Adrenal gland (tissue), 12 donors: Measurements from ENCODE around the gene SLC15A5. TPM values are rescaled to one million over a fixed set of nuclear protein-coding genes. Genes with fewer than 3 reads are reported as not detected.

Experiments used
- DNase-seq, 7 donors: peaks; one replicate each; pipeline ENCODE4 v3.0.0-alpha.2; 2019 to 2020
- H3K27ac ChIP-seq, 5 donors: fragments of 200-600 bp; sonication (generic) in 4 of 5; 1 replicate in 3 of 5; 2 replicates in 2 of 5; pipeline versions ENCODE4 v1.5.1 to v1.8.0; 2016 to 2020; ENCODE audit warnings: mild to moderate bottlenecking in 1 of 5
- H3K27me3 ChIP-seq: fragments of 200-600 bp; 2 replicates; pipeline ENCODE4 v1.8.0; 2021
- H3K36me3 ChIP-seq, 2 donors: fragments of 200-600 bp; replicated peaks in 1 of 2; 1 replicate in 1 of 2; 2 replicates in 1 of 2; pipeline versions ENCODE4 v1.5.1 to v1.8.0; 2018 to 2022
- H3K4me1 ChIP-seq, 2 donors: fragments of 200-600 bp; replicated peaks in 1 of 2; 1 replicate in 1 of 2; 2 replicates in 1 of 2; pipeline versions ENCODE4 v1.5.1 to v1.8.0; 2018 to 2021
- H3K4me3 ChIP-seq, 4 donors: fragments of 200-600 bp; sonication (generic) in 3 of 4; one replicate each; pipeline ENCODE4 v1.5.1; 2016 to 2018
- H3K9me3 ChIP-seq, 3 donors: fragments of 200-600 bp; sonication (generic) in 1 of 3; replicated peaks in 1 of 3; 1 replicate in 2 of 3; 2 replicates in 1 of 3; pipeline versions ENCODE4 v1.5.1 to v1.8.0; 2016 to 2021
- POLR2A ChIP-seq, 2 donors: fragments of 450-650 bp; IDR thresholded peaks; one replicate each; pipeline ENCODE4 v1.6.1; 2017; ENCODE audit warnings: antibody characterized with exemption in 2 of 2, mild to moderate bottlenecking in 2 of 2, moderate library complexity in 1 of 2
- WGBS, 4 donors: extraction: QIAGEN DNeasy Blood & Tissue Kit in 2 of 4; methylation state at CpG; one replicate each; pipeline versions ENCODE4 v1.1.5 to v1.1.7; 2013 to 2017; 5-methylcytosine and 5-hydroxymethylcytosine counted together
- intact Hi-C, 2 donors: fragments of 100-400 bp; cut with DNase I; formaldehyde crosslinking; loops; one replicate each; pipeline versions ENCODE4 v1.14.1 to v1.15.0; 2022 to 2023
- polyA plus RNA-seq, 3 donors: library from polyadenylated mRNA; stranded (reverse); fragments of 200-250 nt in 2 of 3; fragments of 350-450 nt in 1 of 3; fragmentation: Illumina TruSeq in 1 of 3; extraction: RNeasy Lipid Tissue Mini Kit (QIAGEN cat#74804) in 1 of 3; gene quantifications; one replicate each; pipeline ENCODE4 v1.2.3, GENCODE V29; 2013 to 2014
- total RNA-seq, 9 donors: library from RNA; depleted of rRNA in 4 of 9; stranded (reverse); fragments of >200 nt in 4 of 9; fragments of 120-200 nt in 1 of 9; fragmentation: NEBNext Ultra II Directional in 1 of 9; extraction: Animal tissue kit (Norgen Biotek cat#: 25700) in 1 of 9; gene quantifications; one replicate each; pipeline versions ENCODE4 v1.1.0 to v1.2.4, GENCODE V29; 2013 to 2023
- TF ChIP-seq, protein P1 (sequence below), 6 experiments: fragments of 450-650 bp in 4 of 6; fragments of 200-600 bp in 2 of 6; sonication (generic) in 1 of 6; IDR thresholded peaks; 1 replicate in 5 of 6; 2 replicates in 1 of 6; pipeline versions ENCODE4 v1.5.1 to v1.8.0; 2016 to 2021; ENCODE audit warnings: antibody characterized with exemption in 6 of 6, mild to moderate bottlenecking in 2 of 6, moderate library complexity in 1 of 6
- donor health status: healthy with polysubstance abuse.
- donor health status: Bipolar disorder and iron deficiency.
- donor health status: DM: yes; HTN: yes; CAD: no.
- donor health status: DM: no; HTN: no; CAD: no.
- donor health status: DM: no; HTN: no; CAD: no.
- donor health status: DM: yes; HTN: yes; CAD: no.

Gene SLC15A5
- total and polyA plus RNA-seq, 12 donors, result not detected

DNA sequence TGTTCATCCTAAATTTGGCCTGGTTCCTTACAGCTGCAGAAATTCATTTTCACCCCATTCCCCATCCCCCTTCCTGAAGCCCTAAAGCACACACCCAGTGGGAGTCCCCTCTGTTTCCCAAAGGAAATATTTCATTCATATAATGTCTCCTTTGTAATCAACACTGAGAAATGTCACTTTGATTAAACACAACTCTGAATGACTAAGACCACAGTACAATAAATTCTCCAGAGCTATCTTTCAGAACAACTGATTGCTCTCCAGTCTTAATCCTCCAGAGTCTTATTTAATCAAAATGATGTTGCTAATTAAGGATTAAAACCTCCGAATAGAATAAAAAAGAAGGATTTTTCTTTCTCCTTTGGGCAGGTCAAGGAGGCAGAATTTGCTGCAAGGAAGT is 6.4 kb downstream of the SLC15A5 start:
- no peaks in the 10 kb centered on the region for H3K9me3 ChIP-seq
- no peak for DNase-seq
- no peak overlapping the region for H3K4me3 ChIP-seq
- no peak overlapping the region for H3K27ac ChIP-seq
- no peaks in the 10 kb centered on the region for H3K27me3 ChIP-seq
- no peaks in the 10 kb centered on the region for H3K4me1 ChIP-seq
- WGBS, 4 donors, result 12 to 27% (median 17%) methylated on average over 1 of the region's 1 CpG
- no peak for TF ChIP-seq POLR2A (IDR thresholded peaks at IDR 0.05)
- TF ChIP-seq, protein P1, sequence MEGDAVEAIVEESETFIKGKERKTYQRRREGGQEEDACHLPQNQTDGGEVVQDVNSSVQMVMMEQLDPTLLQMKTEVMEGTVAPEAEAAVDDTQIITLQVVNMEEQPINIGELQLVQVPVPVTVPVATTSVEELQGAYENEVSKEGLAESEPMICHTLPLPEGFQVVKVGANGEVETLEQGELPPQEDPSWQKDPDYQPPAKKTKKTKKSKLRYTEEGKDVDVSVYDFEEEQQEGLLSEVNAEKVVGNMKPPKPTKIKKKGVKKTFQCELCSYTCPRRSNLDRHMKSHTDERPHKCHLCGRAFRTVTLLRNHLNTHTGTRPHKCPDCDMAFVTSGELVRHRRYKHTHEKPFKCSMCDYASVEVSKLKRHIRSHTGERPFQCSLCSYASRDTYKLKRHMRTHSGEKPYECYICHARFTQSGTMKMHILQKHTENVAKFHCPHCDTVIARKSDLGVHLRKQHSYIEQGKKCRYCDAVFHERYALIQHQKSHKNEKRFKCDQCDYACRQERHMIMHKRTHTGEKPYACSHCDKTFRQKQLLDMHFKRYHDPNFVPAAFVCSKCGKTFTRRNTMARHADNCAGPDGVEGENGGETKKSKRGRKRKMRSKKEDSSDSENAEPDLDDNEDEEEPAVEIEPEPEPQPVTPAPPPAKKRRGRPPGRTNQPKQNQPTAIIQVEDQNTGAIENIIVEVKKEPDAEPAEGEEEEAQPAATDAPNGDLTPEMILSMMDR (IDR thresholded peaks at IDR 0.05), result no peak
- H3K36me3 ChIP-seq, result no peaks in the 10 kb centered on the region
- intact Hi-C loops, result no loop called here

DNA sequence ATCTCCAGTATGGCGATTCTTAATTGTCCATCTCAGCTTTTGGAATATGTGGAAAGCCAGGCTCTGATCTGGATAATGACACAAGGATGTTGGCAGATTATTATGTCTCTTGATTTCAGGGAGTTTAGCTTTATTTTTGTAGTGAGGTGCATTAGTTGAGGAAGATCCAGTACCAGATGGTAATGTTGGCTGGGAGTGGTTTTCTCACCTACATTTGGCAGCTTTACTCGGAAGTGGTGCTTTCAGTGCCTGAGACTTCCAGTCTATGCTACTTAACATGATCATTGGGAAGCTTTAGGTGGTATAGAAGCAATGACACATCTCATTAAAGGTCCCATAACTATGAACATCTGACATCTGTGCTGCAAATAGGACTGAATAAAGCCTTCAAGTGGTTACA is 7.5 kb downstream of the SLC15A5 start:
- Histone ChIP-seq H3K27ac (no peak overlapping the region), H3K36me3 (no peaks in the 10 kb centered on the region), H3K9me3 (no peaks in the 10 kb centered on the region), H3K4me3 (no peak overlapping the region), H3K4me1 (no peaks in the 10 kb centered on the region), H3K27me3 (no peaks in the 10 kb centered on the region)
- WGBS, 4 donors, result 49 to 69% (median 63%) methylated on average over 2 of the region's 2 CpGs
- DNase-seq, result no peak
- TF ChIP-seq POLR2A (IDR thresholded peaks at IDR 0.05), result no peak
- TF ChIP-seq, protein P1 (IDR thresholded peaks at IDR 0.05), result no peak
- intact Hi-C loops, result no loop called here

DNA sequence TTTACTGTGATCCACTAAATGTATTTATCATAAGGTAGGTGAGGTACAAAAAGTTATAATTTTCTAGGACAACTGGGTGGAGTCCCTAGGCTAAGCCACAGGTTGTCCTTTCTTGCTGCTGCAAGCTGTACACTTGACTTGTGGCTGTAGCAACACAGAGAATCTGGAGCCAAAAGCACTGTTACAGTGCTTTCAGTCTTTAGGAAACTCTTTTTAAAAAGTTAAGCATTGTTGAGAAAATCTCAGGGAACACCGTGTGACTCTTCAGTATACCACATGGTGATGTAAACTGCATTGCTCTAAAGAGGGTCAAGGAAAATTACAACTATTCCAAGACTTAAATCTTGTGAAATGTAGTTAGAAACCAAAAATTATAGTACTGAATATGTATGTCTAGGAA is 11.4 kb downstream of the SLC15A5 start:
- no peak for TF ChIP-seq POLR2A (IDR thresholded peaks at IDR 0.05)
- TF ChIP-seq, protein P1 (IDR thresholded peaks at IDR 0.05), result no peak
- WGBS, 4 donors, result 58 to 64% (median 60%) methylated on average over 1 of the region's 1 CpG

DNA sequence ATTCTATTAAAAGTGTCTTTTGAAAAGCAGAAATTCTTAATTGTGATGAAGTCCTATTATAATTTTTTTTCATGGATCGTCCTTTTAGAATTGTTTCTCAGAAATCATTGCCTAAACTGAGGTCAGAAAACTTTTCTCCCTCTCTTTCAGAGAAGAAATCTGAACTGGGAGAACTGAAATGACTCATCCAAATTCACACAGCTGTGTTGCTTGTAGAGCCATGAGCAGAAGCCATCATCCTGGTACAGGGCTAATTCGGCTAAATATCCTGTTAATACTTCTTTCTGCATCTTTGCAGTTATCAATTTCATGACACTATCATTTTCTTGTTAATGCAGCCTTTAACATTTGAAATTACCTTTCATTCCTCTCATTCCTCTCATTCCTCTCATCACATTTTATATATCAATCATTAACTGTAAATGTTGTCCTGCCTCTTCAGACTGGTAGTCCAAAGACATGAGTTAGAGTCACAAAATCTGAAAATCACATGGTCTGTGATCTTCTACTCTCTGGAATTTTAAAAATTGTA is 15.5 kb downstream of the SLC15A5 start:
- no peak overlapping the region for H3K4me3 ChIP-seq

More for the DNA sequence above, 11.4 kb downstream of the SLC15A5 start:
- intact Hi-C loops, result no loop called here
- H3K4me1 ChIP-seq, result no peaks in the 10 kb centered on the region
- DNase-seq, result no peak
- no peak overlapping the region for H3K4me3 ChIP-seq
- H3K27me3 ChIP-seq, result no peaks in the 10 kb centered on the region
- no peaks in the 10 kb centered on the region for H3K36me3 ChIP-seq
- no peaks in the 10 kb centered on the region for H3K9me3 ChIP-seq
- no peak overlapping the region for H3K27ac ChIP-seq

DNA sequence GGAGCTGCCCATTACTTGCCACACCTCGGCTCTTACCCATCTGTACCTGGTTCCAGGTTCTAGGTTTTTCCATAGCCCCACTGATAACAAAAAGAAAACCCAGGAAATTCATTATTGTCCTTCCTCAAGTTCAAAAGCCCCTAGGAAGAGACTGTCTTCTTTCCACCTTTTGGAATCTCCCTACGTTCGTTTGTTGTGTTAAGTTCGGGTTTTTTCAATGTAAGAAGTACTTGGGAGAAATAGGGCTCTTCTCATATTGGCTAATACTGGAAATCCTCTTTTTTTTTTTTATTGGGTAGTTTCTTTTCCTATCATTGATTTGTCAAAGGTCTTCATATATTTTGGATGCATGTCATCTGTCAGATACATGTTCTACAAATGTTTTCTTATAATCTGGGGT is 17.3 kb downstream of the SLC15A5 start:
- H3K4me3 ChIP-seq, result no peak overlapping the region
- intact Hi-C loops, result no loop called here
- WGBS, 4 donors, result 66 to 93% (median 86%) methylated on average over 4 of the region's 4 CpGs
- no peaks in the 10 kb centered on the region for H3K4me1 ChIP-seq
- no peaks in the 10 kb centered on the region for H3K36me3 ChIP-seq
- no peak overlapping the region for H3K27ac ChIP-seq
- TF ChIP-seq, protein P1 (IDR thresholded peaks at IDR 0.05), result no peak
- TF ChIP-seq POLR2A (IDR thresholded peaks at IDR 0.05), result no peak
- H3K9me3 ChIP-seq, result no peaks in the 10 kb centered on the region
- no peak for DNase-seq
- no peaks in the 10 kb centered on the region for H3K27me3 ChIP-seq

More for the DNA sequence above, 15.5 kb downstream of the SLC15A5 start:
- TF ChIP-seq POLR2A (IDR thresholded peaks at IDR 0.05), result no peak
- no peaks in the 10 kb centered on the region for H3K4me1 ChIP-seq
- 69 to 79% (median 72%) methylated on average over 2 of the region's 2 CpGs for WGBS, 4 donors
- intact Hi-C loops, result no loop called here
- no peaks in the 10 kb centered on the region for H3K36me3 ChIP-seq
- no peaks in the 10 kb centered on the region for H3K9me3 ChIP-seq
- no peaks in the 10 kb centered on the region for H3K27me3 ChIP-seq
- no peak for DNase-seq
- no peak overlapping the region for H3K27ac ChIP-seq
